B cell (primary cell): ENCODE results near the gene SSU72.

Experiments used
- CTCF ChIP-seq: fragments of 200-600 bp; IDR thresholded peaks from one replicate; pipeline ENCODE4 v1.8.0; 2022; ENCODE audit warnings: antibody characterized with exemption, mild to moderate bottlenecking
- EZH2 ChIP-seq: IDR thresholded peaks from 2 replicates; pipeline ENCODE4 v1.6.1; 2012; ENCODE audit warnings: borderline replicate concordance, low read depth, mild to moderate bottlenecking, moderate library complexity, low read length; ENCODE audit not compliant: insufficient read depth, poor library complexity, severe bottlenecking

GRCh38 chr1:1583347-1584010 lies 8.8 kb upstream of the SSU72 start:
- TF ChIP-seq CTCF (no peak), EZH2 (no peak)
